C1 segment of cervical spinal cord (tissue), 14 donors: Measurements from ENCODE around the gene LCE1E.

Source experiments
- DNase-seq, 14 donors: peaks; one replicate each; lab custom pipeline; 2025; lab: John Stamatoyannopoulos, UW

The LCE1E gene

GRCh38 chr1:152777510-152778137, 8.4 kb upstream of the LCE1E start:
- no peak for DNase-seq

- DNase-seq: no peak
Observed at GRCh38 chr1:152783095-152783494, 3.0 kb upstream of the LCE1E start.

GRCh38 chr1:152795686-152796085, 9.6 kb downstream of the LCE1E start:
- DNase-seq: no peak

- DNase-seq: no peak
Observed at GRCh38 chr1:152796421-152796820, 10.4 kb downstream of the LCE1E start, which contains the start of gene LCE1D. Gene LCE1D, plus strand, starts transcription at chr1:152796721. Its CDS starts 1,074 bp downstream, at chr1:152797795.

GRCh38 chr1:152801333-152801732, 15.3 kb downstream of the LCE1E start:
- DNase-seq: no peak

GRCh38 chr1:152806576-152806975, 20.5 kb downstream of the LCE1E start, which contains the start of gene LCE1C:
Gene LCE1C, minus strand, starts transcription at chr1:152806651. Its CDS starts 1,173 bp downstream, at chr1:152805478.
- no peak for DNase-seq

GRCh38 chr1:152811050-152811449, 25.0 kb downstream of the LCE1E start:
- no peak for DNase-seq

- no peak for DNase-seq
Observed at GRCh38 chr1:152811671-152812070, 25.6 kb downstream of the LCE1E start, which contains the start of gene LCE1B. Gene LCE1B, plus strand, starts transcription at chr1:152811971. Its CDS starts 476 bp downstream, at chr1:152812447.

GRCh38 chr1:152817309-152817708, 31.3 kb downstream of the LCE1E start:
- DNase-seq: no peak

GRCh38 chr1:152823294-152823693, 37.2 kb downstream of the LCE1E start:
- DNase-seq: no peak

- DNase-seq: no peak
Observed at GRCh38 chr1:152824964-152825363, 38.9 kb downstream of the LCE1E start.

GRCh38 chr1:152827173-152827572, 41.1 kb downstream of the LCE1E start, which contains the start of gene LCE1A:
Gene LCE1A, plus strand, starts transcription at chr1:152827473. Its CDS starts 0 bp downstream, at chr1:152827473.
- no peak for DNase-seq

GRCh38 chr1:152836870-152837269, 50.8 kb downstream of the LCE1E start:
- DNase-seq: no peak
